HepG2 (cell line): ENCODE data around the gene GPATCH3. TPM values are rescaled to one million over a fixed set of nuclear protein-coding genes. Genes with fewer than 3 reads are reported as not detected.

Experiments used
- ATF5 ChIP-seq: sonication (generic); formaldehyde crosslinking; IDR thresholded peaks from 2 replicates; pipeline ENCODE4 v1.4.0; 2020; ENCODE audit warnings: mild to moderate bottlenecking, low read depth, missing genetic modification reagents
- DZIP1 ChIP-seq: sonication (generic); formaldehyde crosslinking; IDR thresholded peaks from 2 replicates; pipeline ENCODE4 v1.5.0; 2020; ENCODE audit warnings: mild to moderate bottlenecking, missing genetic modification reagents
- ETS1 ChIP-seq: sonication (generic); formaldehyde crosslinking; IDR thresholded peaks from 2 replicates; pipeline ENCODE4 v1.4.0; 2020; ENCODE audit warnings: missing genetic modification reagents
- GATA4 ChIP-seq: sonication (generic); IDR thresholded peaks from 2 replicates; pipeline ENCODE4 v1.6.1; 2016; ENCODE audit warnings: antibody characterized with exemption, low read depth, borderline replicate concordance
- GPN1 ChIP-seq: sonication (generic); formaldehyde crosslinking; IDR thresholded peaks from 2 replicates; pipeline ENCODE4 v1.5.1; 2020; ENCODE audit warnings: missing genetic modification reagents, borderline replicate concordance
- HDAC2 ChIP-seq: sonication (generic); formaldehyde crosslinking; IDR thresholded peaks from 2 replicates; pipeline ENCODE4 v1.4.0; 2020; ENCODE audit warnings: missing genetic modification reagents
- HMG20A ChIP-seq: IDR thresholded peaks from 2 replicates; pipeline ENCODE4 v1.6.1; 2016; ENCODE audit warnings: borderline replicate concordance
- HMGA1 ChIP-seq: sonication (generic); formaldehyde crosslinking; conservative IDR thresholded peaks from 2 replicates; pipeline ENCODE4 v1.4.0; 2020; ENCODE audit warnings: missing genetic modification reagents
- ISX ChIP-seq: sonication (generic); formaldehyde crosslinking; conservative IDR thresholded peaks from 2 replicates; pipeline ENCODE4 v1.5.0; 2020; ENCODE audit warnings: missing genetic modification reagents
- MAF1 ChIP-seq: sonication (generic); formaldehyde crosslinking; IDR thresholded peaks from 2 replicates; pipeline ENCODE4 v1.5.0; 2020; ENCODE audit warnings: missing genetic modification reagents, borderline replicate concordance
- NFIB ChIP-seq: sonication (generic); formaldehyde crosslinking; IDR thresholded peaks from 2 replicates; pipeline ENCODE4 v1.9.0; 2021; ENCODE audit warnings: missing genetic modification reagents, mild to moderate bottlenecking, borderline replicate concordance
- PHF21A ChIP-seq: sonication (generic); formaldehyde crosslinking; IDR thresholded peaks from 2 replicates; pipeline ENCODE4 v1.5.0; 2020; ENCODE audit warnings: mild to moderate bottlenecking, missing genetic modification reagents
- SP1 ChIP-seq, 2 experiments: fragments of 450-650 bp in 1 of 2; sonication (generic) in 1 of 2; formaldehyde crosslinking in 1 of 2; IDR thresholded peaks; 2 replicates each; pipeline versions ENCODE4 v1.4.0 to v1.6.1; 2016 to 2020; ENCODE audit warnings: missing genetic modification reagents in 1 of 2
- STAG1 ChIP-seq: sonication (generic); formaldehyde crosslinking; IDR thresholded peaks from 2 replicates; pipeline ENCODE4 v1.4.0; 2020; ENCODE audit warnings: missing genetic modification reagents
- TEF ChIP-seq: sonication (generic); formaldehyde crosslinking; IDR thresholded peaks from 2 replicates; pipeline ENCODE4 v1.5.0; 2020; ENCODE audit warnings: missing genetic modification reagents
- ZNF282 ChIP-seq: fragments of 450-650 bp; IDR thresholded peaks from 2 replicates; pipeline ENCODE4 v1.6.1; 2018; ENCODE audit not compliant: partially characterized antibody
- ZNF33A ChIP-seq: sonication (generic); formaldehyde crosslinking; IDR thresholded peaks from 2 replicates; pipeline ENCODE4 v1.5.1; 2020; ENCODE audit warnings: missing genetic modification reagents, mild to moderate bottlenecking, moderate library complexity, borderline replicate concordance
- ZNF451 ChIP-seq: sonication (generic); formaldehyde crosslinking; IDR thresholded peaks from 2 replicates; pipeline ENCODE4 v1.5.0; 2020; ENCODE audit warnings: mild to moderate bottlenecking, missing genetic modification reagents
- ZNF83 ChIP-seq: sonication (generic); formaldehyde crosslinking; IDR thresholded peaks from 2 replicates; pipeline ENCODE4 v1.4.0; 2020; ENCODE audit warnings: missing genetic modification reagents, mild to moderate bottlenecking, borderline replicate concordance
- ZNF841 ChIP-seq: sonication (generic); formaldehyde crosslinking; IDR thresholded peaks from 2 replicates; pipeline ENCODE4 v1.8.1; 2023; ENCODE audit warnings: missing genetic modification reagents, borderline replicate concordance
- ZZZ3 ChIP-seq: sonication (generic); formaldehyde crosslinking; IDR thresholded peaks from 2 replicates; pipeline ENCODE4 v1.4.0; 2020; ENCODE audit warnings: missing genetic modification reagents, mild to moderate bottlenecking, borderline replicate concordance
- polyA plus RNA-seq, 8 experiments: library from polyadenylated mRNA; depleted of rRNA in 3 of 8; stranded (reverse) in 7 of 8; unstranded in 1 of 8; fragments of >200 nt; fragmentation: Illumina TruSeq in 4 of 8; extraction: Trizol in 4 of 8; gene quantifications; 2 replicates each; pipeline versions ENCODE4 v1.2.1 to v1.2.3, GENCODE V29; 2011 to 2016; ENCODE audit warnings: low read depth in 4 of 8, missing spikeins in 1 of 8, mixed read lengths in 1 of 8; ENCODE audit not compliant: insufficient read depth in 1 of 8
- total RNA-seq, 5 experiments: library from RNA; depleted of rRNA; stranded (reverse); fragments of >200 nt; fragmentation: Illumina TruSeq; extraction: Trizol; gene quantifications; 2 replicates each; pipeline ENCODE4 v1.2.3, GENCODE V29; 2016; ENCODE audit warnings: low read depth in 1 of 5
- TF ChIP-seq, protein P1 (sequence below): sonication (generic); formaldehyde crosslinking; IDR thresholded peaks from 2 replicates; pipeline ENCODE4 v1.4.0; 2020; ENCODE audit warnings: missing genetic modification reagents, mild to moderate bottlenecking, borderline replicate concordance
- TF ChIP-seq, protein P2 (sequence below): sonication (generic); formaldehyde crosslinking; IDR thresholded peaks from 2 replicates; pipeline ENCODE4 v1.8.0; 2022; ENCODE audit warnings: mild to moderate bottlenecking, missing genetic modification reagents

The GPATCH3 gene
- total and polyA plus RNA-seq, 2 of the 13 experiments (the other 11 are each of a cell fraction or from before 2014, with no cell fraction given) = 8.3 to 11.0 TPM

GRCh38 chr1:26913389-26913753 lies 13.1 kb upstream of the GPATCH3 start (continued):
- TF ChIP-seq ATF5 (CRISPR knock-in tag) (no peak), TEF (CRISPR knock-in tag) (no peak), HMGA1 (no peak), STAG1 (CRISPR knock-in tag) (no peak), ZNF83 (no peak), MAF1 (no peak), ZZZ3 (no peak), SP1 (IDR thresholded peaks at IDR 0.05) (no peak), SP1 (CRISPR knock-in tag; IDR thresholded peaks at IDR 0.05) (no peak), DZIP1 (CRISPR knock-in tag) (peak; percentile 17; the same call in 1 of the 2 replicates), PHF21A (no peak), HDAC2 (CRISPR knock-in tag) (no peak), ZNF451 (no peak), ZNF841 (CRISPR knock-in tag) (no peak), NFIB (CRISPR knock-in tag) (no peak), ISX (CRISPR knock-in tag) (no peak), GATA4 (no peak), ZNF33A (CRISPR knock-in tag) (no peak), HMG20A (no peak), ZNF282 (no peak), GPN1 (CRISPR knock-in tag) (no peak), ETS1 (CRISPR knock-in tag) (no peak)
- TF ChIP-seq, protein P1, sequence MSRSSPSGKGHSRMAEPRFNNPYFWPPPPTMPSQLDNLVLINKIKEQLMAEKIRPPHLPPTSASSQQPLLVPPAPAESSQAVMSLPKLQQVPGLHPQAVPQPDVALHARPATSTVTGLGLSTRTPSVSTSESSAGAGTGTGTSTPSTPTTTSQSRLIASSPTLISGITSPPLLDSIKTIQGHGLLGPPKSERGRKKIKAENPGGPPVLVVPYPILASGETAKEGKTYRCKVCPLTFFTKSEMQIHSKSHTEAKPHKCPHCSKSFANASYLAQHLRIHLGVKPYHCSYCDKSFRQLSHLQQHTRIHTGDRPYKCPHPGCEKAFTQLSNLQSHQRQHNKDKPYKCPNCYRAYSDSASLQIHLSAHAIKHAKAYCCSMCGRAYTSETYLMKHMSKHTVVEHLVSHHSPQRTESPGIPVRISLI (CRISPR knock-in tag) = no peak
- TF ChIP-seq, protein P2, sequence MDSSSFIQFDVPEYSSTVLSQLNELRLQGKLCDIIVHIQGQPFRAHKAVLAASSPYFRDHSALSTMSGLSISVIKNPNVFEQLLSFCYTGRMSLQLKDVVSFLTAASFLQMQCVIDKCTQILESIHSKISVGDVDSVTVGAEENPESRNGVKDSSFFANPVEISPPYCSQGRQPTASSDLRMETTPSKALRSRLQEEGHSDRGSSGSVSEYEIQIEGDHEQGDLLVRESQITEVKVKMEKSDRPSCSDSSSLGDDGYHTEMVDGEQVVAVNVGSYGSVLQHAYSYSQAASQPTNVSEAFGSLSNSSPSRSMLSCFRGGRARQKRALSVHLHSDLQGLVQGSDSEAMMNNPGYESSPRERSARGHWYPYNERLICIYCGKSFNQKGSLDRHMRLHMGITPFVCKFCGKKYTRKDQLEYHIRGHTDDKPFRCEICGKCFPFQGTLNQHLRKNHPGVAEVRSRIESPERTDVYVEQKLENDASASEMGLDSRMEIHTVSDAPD (CRISPR knock-in tag) = no peak; the same call in 1 of the 2 replicates
